GM19467 (cell line): ENCODE data around the gene CYP26C1.
"Not testable (repeated sequence)": the region's sequence is repeated elsewhere in the genome, so short reads cannot be mapped to it uniquely, and the experiment has no call there.

Experiments
- ATAC-seq: cut with Tn5 transposase; IDR thresholded peaks from one replicate; pipeline ENCODE4 v1.9.1; 2021; ENCODE audit warnings: mild to moderate bottlenecking, moderate library complexity; ENCODE audit not compliant: unreplicated experiment

Gene CYP26C1

DNA sequence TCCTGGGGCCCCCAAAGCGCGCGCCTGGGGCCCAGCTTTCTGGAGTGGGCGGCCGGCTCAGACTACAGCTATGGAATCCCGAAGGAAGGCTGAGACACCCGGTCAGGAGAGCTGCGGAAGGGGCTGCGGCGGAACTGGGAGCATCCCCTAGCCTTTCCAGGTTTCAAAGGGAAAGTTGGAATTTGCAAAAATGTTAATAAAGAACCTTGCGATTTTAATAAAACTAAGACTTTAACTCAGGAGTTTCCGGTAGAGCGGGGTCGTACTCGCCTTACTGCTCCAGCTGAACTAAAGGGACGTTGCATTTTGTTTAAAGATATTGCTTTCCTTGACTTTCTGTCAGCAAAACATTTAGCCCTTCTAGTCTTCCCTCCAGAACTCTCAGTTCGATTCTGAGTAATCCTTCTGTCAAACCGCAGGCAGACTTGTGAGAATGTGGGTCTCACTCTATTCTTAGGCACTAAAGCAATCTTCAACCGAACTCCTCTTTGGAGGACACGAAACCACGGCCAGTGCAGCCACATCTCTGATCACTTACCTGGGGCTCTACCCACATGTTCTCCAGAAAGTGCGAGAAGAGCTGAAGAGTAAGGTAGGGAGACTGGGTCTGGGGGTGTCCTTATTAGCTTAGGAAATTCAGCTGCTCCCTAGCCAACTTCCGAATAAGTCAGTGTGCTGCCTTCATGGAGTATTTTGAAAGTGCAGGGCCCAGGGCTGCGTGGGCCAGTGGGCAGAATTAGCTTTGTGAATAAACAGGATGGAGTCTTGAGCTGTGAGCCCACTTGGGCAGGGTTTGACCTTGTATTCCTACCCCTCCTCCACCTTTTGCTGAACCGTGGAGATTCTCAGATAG is 15.0 kb downstream of the CYP26C1 start:
- ATAC-seq: no peak

- no peak for ATAC-seq
These were observed 16.3 kb downstream of the CYP26C1 start for GRCh38 chr10:93076871-93077270.

GRCh38 chr10:93077860-93078337 is 17.3 kb downstream of the CYP26C1 start:
- ATAC-seq: no peak

DNA sequence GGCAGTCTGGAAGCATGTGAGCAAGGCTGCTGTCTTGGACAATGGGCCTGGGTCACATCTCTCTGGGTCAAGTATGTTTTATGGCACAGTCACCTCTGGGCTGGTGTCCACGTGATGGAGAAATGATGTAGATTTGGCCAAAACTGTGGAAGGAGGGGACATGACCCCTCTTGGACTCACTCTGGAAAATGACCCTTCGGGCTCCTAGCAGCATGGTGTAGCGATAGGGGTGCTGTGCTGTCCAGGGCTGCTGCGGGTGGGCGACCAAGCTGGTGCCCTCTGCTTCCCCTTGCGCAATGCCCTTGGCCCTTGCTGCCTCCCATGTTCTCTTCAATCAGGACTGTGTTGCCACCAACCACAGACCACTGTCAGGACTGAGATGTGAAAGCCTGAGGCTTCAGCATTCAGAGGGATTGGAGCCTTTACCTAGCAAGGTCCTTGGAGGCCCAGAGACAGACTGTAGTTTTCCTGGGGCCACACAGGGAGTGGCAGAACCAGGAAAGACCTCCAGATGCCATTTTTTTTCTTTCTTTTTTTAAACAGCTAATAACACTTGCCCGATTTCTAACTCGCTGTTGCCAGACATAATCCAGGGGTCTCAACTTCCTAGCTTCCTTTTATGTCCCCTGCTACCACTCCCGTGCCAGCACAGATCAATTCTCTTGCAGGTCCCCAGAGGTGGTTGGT is 19.2 kb downstream of the CYP26C1 start:
- ATAC-seq: no peak

DNA sequence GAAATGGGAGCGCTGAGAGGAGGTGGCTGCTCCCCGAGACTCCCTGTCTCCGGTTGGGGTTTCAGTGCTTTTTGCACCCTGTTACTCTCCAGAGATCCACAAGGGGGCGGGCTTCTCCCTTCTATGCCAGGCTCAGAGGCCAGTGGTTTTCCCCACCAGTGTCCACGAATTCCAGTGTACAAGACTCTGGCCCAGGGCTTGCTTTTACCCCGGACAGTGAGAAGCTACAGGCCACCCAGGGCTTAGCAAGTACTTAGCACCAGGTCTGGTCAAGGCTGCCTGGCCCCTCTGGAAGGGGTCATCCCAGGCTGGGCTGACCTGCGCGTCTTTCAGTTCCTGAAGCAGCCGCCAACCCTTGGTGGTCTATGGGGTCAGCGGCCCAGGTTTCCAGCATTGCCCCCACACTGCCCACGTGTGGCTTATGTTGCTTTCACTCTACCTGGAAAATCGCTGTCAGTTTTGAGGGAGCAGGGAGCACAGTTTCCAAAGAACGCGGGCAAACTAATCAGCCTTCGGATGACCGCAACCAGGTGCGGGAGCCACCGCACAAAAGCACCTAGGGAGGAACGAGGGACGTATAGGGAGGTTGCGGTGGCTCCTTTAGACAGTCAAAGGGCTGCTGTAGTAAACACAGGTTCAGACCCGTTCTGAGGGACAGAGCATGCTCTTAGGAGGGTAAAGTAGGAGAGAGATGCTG is 19.9 kb downstream of the CYP26C1 start:
- no peak for ATAC-seq

GRCh38 chr10:93081318-93081717 is 20.7 kb downstream of the CYP26C1 start:
- no peak for ATAC-seq

DNA sequence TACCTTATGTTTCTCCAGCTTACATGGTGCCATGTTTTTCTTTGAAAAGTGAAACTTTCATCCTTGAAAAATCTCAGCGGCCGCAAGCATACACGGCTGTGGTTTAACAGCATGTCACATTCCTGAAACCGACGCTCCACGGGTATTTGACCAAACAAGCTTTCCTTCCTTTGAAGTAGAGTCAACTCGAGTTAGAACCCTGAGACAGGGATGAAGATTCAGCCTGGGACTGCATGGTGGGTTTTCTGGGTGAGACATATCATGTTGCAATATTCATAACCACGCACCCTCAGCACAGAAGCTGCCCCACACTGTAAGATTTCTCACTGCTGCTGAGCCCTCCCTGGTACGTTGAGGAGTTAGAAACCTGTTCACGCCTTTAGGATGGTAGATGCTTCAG is 21.2 kb downstream of the CYP26C1 start:
- ATAC-seq: no peak

- no peak for ATAC-seq
These were observed 23.3 kb downstream of the CYP26C1 start for GRCh38 chr10:93083743-93084539.

GRCh38 chr10:93085272-93085859 is 24.8 kb downstream of the CYP26C1 start:
- no peak for ATAC-seq

DNA sequence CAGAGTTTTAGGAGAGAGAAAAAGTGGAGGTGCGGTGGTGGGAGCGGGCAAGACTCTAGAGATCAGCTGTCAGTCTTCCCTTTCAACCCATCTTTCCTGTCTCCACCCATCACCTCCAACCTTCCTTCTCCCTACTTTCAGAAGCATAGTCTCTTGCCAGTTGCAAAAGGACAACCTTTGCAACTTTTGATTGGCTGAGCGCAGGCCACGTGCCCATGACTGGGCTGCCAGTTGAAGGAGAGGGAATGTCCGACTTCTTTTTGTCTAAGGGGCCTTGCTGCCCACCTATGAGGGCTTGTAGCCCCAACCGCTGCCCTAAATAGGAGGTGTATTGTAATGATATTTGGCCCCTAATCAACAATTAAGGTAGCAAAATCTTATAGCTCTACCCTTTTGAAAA is 25.7 kb downstream of the CYP26C1 start:
- no peak for ATAC-seq

- no peak for ATAC-seq
These were observed 27.2 kb downstream of the CYP26C1 start for GRCh38 chr10:93087846-93088245.

DNA sequence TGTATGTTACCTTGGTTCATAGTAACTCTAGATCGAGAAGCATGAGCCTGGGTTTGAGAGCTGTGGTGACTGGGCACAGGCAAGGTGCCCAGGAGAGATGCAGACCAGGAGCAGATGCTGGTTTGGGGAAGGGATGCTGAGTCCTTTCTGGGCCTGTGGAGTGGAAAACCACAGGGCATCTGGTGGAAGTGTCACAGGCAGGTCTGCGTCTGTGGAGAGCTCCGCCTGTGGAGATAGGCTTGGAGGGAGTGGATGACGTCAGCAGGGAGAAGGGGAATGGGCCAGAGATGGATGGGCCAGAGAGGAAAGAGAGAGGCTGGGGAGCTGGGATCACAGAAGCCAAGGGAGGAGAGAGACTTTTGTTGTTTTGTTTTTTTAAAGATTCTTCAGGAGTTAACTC is 27.9 kb downstream of the CYP26C1 start:
- ATAC-seq: no peak

- ATAC-seq: no peak
These were observed 30.0 kb downstream of the CYP26C1 start for GRCh38 chr10:93090619-93091018.

DNA sequence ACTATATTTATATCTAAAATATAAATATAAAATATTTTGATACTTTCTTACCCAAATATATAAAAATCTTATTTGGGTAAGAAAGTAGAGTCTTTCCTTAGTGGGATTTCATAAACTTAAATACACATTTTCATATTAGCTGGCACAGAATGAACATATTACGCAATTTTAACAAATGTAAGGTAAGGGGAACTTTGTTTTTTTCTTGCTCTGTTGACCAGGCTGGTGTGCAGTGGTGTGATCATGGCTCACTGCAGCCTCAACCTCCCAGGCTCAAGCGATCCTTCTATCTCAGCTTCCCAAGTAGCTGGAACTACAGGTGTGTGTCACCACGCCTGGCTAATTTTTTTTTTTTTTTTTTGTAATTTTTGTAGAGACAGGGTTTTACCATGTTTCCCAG is 31.4 kb downstream of the CYP26C1 start:
- ATAC-seq: no peak

GRCh38 chr10:93095225-93095624 is 34.6 kb downstream of the CYP26C1 start:
- no peak for ATAC-seq

DNA sequence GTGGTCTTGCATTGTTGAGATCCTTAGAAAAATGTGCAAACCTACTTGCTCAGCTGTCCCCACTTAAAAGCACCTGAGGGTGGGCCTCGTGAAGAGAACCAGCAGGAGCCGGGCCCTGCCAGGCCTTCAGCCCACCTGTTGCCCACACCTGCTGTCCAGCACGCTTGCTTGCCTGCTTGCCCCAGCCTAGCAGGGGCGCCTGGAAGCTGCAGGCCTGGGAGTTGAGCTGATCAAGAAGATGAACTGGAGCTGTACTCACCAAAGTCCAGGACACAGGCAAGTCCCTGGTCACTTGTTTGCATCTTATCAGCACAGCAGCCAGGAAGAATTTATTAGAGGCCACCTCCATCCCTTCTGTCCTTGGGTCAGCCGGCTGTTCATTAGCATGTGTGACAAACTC is 36.3 kb downstream of the CYP26C1 start:
- ATAC-seq: no peak

GRCh38 chr10:93097386-93097785 is 36.8 kb downstream of the CYP26C1 start:
- no peak for ATAC-seq

- ATAC-seq: no peak
These were observed 38.2 kb downstream of the CYP26C1 start for GRCh38 chr10:93098816-93099215.

DNA sequence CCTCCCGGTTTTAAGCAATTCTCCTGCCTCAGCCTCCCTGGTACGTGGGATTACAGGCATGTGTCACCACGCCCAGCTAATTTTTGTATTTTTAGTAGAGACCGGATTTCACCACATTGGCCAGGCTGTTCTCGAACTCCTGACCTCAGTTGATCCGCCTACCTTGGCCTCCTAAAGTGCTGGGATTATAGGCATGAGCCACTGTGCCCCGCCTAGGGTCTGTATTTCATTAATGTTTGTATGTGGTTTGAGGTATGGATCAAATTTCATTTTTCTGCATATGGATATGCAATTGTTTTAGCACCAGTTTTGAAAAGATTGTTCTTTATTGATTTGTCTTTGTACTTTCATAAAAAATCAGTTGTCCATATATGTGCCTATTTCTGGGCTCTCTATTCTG is 39.1 kb downstream of the CYP26C1 start:
- ATAC-seq: no peak

GRCh38 chr10:93101148-93101547 is 40.5 kb downstream of the CYP26C1 start:
- ATAC-seq: not testable (repeated sequence)
